ENCODE data around the gene STAT6.
"Not testable (repeated sequence)": the region's sequence is repeated elsewhere in the genome, so short reads cannot be mapped to it uniquely, and the experiment has no call there.

Gene STAT6

DNA sequence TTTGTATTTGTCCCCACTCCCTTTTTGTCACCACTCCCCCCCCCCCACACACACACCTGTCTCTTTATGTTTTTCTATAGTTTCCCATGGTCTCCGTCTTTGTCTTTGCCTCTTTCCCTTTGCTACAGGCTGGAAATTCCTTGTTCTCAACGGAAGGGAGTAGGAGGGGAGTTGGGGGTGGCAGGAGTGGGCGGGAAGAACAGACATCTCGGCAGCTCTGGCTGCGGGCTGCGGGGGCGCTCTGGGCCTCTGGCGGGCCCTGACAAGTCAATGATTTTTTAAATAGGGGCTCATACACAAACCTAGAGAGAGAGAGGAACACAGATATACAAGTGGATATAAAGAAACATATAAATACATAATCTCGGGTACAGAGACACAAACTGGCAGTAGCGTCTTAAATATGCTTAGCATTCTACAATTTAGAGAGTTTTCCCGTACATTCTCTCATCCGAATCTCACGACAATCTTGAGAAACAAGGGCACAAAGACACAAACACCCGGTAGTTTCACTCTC lies 24.6 kb downstream of the STAT6 start:
- Histone ChIP-seq H3K36me3 (ENCODE audit: control insufficient read depth, insufficient read depth, low read length) (peaks cover 2% of the 10 kb centered on the region), H3K27me3 (replicated peaks; ENCODE audit: control insufficient read depth, insufficient read depth, low read length) (no peaks in the 10 kb centered on the region), H3K4me3 (replicated peaks; ENCODE audit: low read depth, low read length) (peak overlapping the region; percentile 84)
- TF ChIP-seq, protein P1, sequence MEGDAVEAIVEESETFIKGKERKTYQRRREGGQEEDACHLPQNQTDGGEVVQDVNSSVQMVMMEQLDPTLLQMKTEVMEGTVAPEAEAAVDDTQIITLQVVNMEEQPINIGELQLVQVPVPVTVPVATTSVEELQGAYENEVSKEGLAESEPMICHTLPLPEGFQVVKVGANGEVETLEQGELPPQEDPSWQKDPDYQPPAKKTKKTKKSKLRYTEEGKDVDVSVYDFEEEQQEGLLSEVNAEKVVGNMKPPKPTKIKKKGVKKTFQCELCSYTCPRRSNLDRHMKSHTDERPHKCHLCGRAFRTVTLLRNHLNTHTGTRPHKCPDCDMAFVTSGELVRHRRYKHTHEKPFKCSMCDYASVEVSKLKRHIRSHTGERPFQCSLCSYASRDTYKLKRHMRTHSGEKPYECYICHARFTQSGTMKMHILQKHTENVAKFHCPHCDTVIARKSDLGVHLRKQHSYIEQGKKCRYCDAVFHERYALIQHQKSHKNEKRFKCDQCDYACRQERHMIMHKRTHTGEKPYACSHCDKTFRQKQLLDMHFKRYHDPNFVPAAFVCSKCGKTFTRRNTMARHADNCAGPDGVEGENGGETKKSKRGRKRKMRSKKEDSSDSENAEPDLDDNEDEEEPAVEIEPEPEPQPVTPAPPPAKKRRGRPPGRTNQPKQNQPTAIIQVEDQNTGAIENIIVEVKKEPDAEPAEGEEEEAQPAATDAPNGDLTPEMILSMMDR (IDR thresholded peaks at IDR 0.05; ENCODE audit: insufficient read depth, low read length, poor library complexity, severe bottlenecking), result peak; percentile 58
- peak; percentile 72 for DNase-seq (ENCODE audit: extremely low read depth, insufficient read length)

DNA sequence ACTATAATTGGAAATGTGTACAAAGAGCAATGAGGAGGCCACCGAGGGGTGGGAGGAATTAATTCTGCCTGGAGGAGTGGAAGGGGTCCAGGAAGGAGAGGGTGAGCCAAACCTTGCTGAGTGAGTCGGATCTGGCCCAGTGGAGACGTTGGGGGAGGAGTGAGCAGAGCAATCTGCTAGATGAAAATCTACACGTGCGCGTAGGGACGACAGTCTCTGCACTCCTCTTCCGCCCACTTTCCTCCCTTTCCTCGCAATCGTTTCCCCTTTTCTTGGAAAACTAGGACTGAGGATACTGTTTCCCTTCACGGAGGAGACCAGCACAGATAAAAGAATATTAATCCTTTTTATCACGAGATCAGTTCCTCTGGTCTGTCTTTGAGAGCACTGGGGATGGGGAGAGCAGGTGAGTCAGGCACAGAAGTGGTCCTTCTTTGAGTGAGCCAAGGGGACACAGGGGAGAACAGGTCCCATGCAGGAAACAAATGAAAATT lies 25.1 kb downstream of the STAT6 start:
- TF ChIP-seq, protein P1 (IDR thresholded peaks at IDR 0.05; ENCODE audit: insufficient read depth, low read length, poor library complexity, severe bottlenecking), result no peak
- no peak for DNase-seq (ENCODE audit: extremely low read depth, insufficient read length)

DNA sequence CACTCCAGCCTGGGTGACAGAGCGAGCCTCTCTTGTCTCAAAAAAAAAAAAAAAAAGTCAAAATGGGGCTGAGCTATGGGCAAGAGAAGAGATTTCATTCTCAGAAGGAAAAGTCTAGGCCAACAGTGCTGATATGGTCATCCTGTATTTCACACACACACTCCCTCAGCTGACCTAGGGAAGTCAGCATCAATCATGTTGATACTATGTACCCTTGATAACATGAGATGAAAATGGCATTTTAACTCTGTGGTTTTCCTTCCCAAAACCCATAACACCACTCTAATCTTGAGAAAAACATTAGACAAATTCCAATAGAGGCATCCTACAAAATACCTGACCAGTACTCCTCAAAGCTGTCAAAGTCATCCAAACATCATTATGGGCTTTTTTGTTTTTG lies 30.3 kb downstream of the STAT6 start:
- Histone ChIP-seq H3K36me3 (ENCODE audit: control insufficient read depth, insufficient read depth, low read length) (peaks cover 2% of the 10 kb centered on the region; the same call in 1 of the 2 replicates), H3K27me3 (replicated peaks; ENCODE audit: control insufficient read depth, insufficient read depth, low read length) (no peaks in the 10 kb centered on the region), H3K4me3 (replicated peaks; ENCODE audit: low read depth, low read length) (no peak overlapping the region)
- TF ChIP-seq, protein P1 (IDR thresholded peaks at IDR 0.05; ENCODE audit: insufficient read depth, low read length, poor library complexity, severe bottlenecking), result no peak
- no peak for DNase-seq (ENCODE audit: extremely low read depth, insufficient read length)

More for the DNA sequence above, 25.1 kb downstream of the STAT6 start:
- H3K27me3 ChIP-seq (replicated peaks; ENCODE audit: control insufficient read depth, insufficient read depth, low read length), result no peaks in the 10 kb centered on the region
- H3K36me3 ChIP-seq (ENCODE audit: control insufficient read depth, insufficient read depth, low read length), result no peaks in the 10 kb centered on the region
- peak overlapping the region; percentile 84 for H3K4me3 ChIP-seq (replicated peaks; ENCODE audit: low read depth, low read length)

DNA sequence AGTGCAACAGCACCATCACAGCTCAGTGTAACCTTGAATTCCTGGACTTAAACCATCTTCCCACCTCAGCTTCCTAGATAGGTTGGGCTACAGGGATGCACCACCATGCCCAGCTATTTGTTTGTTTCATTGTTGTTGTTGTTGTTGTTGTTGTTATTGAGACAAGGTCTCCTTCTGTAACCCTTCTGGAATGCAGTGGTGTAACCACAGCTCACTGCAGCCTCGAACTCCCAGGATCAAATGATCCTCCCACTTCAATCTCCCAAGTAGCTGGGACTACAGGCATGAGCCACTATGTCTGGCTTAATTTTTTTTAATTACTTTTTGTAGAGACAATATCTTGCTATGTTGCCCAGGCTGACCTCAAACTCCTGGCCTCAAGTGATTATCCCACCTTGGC lies 31.3 kb downstream of the STAT6 start:
- TF ChIP-seq, protein P1 (IDR thresholded peaks at IDR 0.05; ENCODE audit: insufficient read depth, low read length, poor library complexity, severe bottlenecking), result no peak
- H3K4me3 ChIP-seq (replicated peaks; ENCODE audit: low read depth, low read length), result no peak overlapping the region

DNA sequence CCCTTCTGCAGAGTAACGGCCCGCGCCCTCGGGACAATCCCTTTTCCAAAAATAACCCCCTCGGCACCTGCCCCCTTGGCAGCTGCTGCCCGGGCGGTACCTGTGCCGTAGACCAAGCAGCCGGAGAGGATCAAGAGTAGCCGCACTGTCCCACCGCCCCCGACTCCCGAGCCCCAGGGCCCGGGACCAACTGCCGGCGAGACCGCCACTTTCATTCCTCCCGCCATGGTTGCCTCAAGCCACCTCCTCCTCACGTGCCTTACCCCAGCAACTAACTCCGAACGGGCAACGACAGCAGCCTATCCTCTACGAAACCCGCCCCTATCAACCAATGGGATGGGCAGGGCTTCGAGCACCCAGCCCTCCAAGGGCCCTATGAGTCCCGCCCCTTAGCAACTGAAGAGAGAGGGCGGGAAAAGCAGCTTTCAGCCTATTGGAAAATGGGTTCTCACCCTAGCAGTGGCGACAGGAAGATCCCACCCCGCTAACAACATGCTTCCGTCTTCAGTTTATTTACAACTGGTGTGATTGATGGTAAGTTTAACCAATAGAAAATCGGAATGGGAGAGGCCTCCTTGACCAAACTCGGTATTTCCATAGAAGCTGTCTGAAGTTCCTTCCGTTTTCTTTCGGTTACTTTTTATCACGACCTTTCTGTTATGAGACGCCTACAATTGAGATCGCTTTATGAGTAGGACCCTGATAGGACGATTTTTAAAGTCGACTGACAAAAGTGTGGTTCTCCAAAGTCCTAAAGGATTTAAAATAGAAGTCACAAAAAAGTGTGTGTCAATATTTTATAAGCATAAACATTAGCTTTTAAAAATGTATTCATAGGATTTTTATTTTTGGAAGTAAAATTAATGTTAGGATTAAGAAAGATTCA lies 32.4 kb downstream of the STAT6 start, which contains the start of gene NEMP1:
Gene NEMP1, minus strand, starts transcription at position 273 of the 886 bp plus-strand sequence. Its CDS starts 46 bp downstream, at position 227.
- TF ChIP-seq, protein P1 (IDR thresholded peaks at IDR 0.05; ENCODE audit: insufficient read depth, low read length, poor library complexity, severe bottlenecking), result no peak

More for the DNA sequence above, 31.3 kb downstream of the STAT6 start:
- Histone ChIP-seq H3K36me3 (ENCODE audit: control insufficient read depth, insufficient read depth, low read length) (peaks cover 2% of the 10 kb centered on the region; the same call in 1 of the 2 replicates), H3K27me3 (replicated peaks; ENCODE audit: control insufficient read depth, insufficient read depth, low read length) (no peaks in the 10 kb centered on the region)
- DNase-seq (ENCODE audit: extremely low read depth, insufficient read length), result no peak

DNA sequence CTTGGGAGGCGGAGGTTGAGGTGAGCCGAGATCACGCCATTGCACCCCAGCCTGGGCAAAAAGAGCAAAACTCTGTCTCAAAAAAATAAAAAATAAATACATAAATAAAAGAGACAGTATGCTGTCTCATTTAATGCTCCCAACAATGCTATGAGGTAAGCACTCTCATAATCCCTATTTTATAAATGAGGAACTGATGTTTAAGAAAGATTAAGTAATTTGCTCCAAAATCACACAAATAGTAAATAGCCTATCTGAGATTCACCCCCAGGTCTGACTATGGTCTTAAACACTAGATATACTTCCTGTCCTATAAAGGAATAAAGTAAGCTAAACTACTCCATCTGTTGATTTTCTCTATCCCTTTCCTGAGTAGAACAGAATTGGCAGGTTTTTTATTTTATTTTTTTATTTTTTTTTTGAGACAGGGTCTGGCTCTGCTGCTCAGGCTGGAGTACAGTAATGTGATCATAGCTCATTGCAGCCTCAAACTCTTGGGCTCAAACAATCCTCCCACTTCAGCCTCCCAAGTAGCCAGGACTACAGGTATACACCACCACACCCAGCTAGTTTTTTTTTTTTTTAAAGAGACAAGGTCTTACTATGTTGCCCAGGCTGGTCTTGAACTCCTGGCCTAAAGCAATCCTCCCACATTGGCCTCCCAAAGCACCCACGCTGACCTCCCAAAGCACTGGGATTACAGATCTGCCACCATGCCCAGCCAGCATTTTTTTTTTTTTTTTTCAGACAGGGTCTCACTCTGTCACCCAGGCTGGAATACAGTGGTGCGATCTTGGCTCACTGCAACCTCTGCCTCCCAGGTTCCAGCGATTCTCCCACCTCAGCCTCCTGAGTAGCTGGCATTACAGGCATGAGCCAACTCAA lies 37.4 kb downstream of the STAT6 start:
- DNase-seq (ENCODE audit: extremely low read depth, insufficient read length); H3K27me3 ChIP-seq (replicated peaks; ENCODE audit: control insufficient read depth, insufficient read depth, low read length); H3K4me3 ChIP-seq (replicated peaks; ENCODE audit: low read depth, low read length); H3K36me3 ChIP-seq (ENCODE audit: control insufficient read depth, insufficient read depth, low read length): not testable (repeated sequence)

More for the DNA sequence above, 32.4 kb downstream of the STAT6 start, which contains the start of gene NEMP1:
- Histone ChIP-seq H3K36me3 (ENCODE audit: control insufficient read depth, insufficient read depth, low read length) (peaks cover 2% of the 10 kb centered on the region; the same call in 1 of the 2 replicates), H3K27me3 (replicated peaks; ENCODE audit: control insufficient read depth, insufficient read depth, low read length) (no peaks in the 10 kb centered on the region), H3K4me3 (replicated peaks; ENCODE audit: low read depth, low read length) (peak within 1 kb of the TSS; percentile 95)
- peak; percentile 92 for DNase-seq (ENCODE audit: extremely low read depth, insufficient read length)

Data from GM06990 (cell line).